Heart left ventricle (tissue), 13 donors: ENCODE data around the gene UBD.

Source experiments
- CTCF ChIP-seq, 12 donors: fragments of 200-600 bp; sonication (generic) in 4 of 12; IDR thresholded peaks; one replicate each; pipeline versions ENCODE4 v1.5.0 to v1.8.0; 2018 to 2022; ENCODE audit warnings: antibody characterized with exemption in 12 of 12, mild to moderate bottlenecking in 5 of 12
- POLR2A ChIP-seq, 2 donors: fragments of 450-650 bp; IDR thresholded peaks; one replicate each; pipeline ENCODE4 v1.6.1; 2017; ENCODE audit warnings: antibody characterized with exemption in 2 of 2, mild to moderate bottlenecking in 2 of 2, moderate library complexity in 2 of 2
- donor health status: ischemic (EF 13 %, LVEDD 7.1; RV severe dilation, severe dysfunction).
- donor health status: DM: no; HTN: yes; CAD: no.
- donor health status: DM: no; HTN: no; CAD: no.
- donor health status: ischemic (EF 25% LVEDD 6.9; RV normal size, moderate dysfunction).
- donor health status: ischemic (EF 25% LVEDD 5.7; RV mildly dilated, moderate dysfunction).
- donor health status: ischemic (EF 35%, LVEDD 5.7; RV mildly dilated, moderate dysfunction).
- donor health status: nonischemic (EF 11% LVEDD 7.7; RV severe dilation, severe dysfunction).
- donor health status: DM: yes; HTN: yes; CAD: no.
- donor health status: PGD.
- donor health status: ischemic (EF 29% LVEDD 5.4; RV normal size, mild dysfunction).
- donor health status: nonischemic (EF 23%, LVEDD 6.1; RV moderate dilation, normal function).

- TF ChIP-seq POLR2A (IDR thresholded peaks at IDR 0.05) (no peak), CTCF (IDR thresholded peaks at IDR 0.05) (no peak)
Measured at GRCh38 chr6:29558439-29559079, 973 bp downstream of the UBD start.
